Esophagus muscularis mucosa (tissue), 4 donors: ENCODE results near the gene SPOCD1. TPM values are rescaled to one million over a fixed set of nuclear protein-coding genes. Genes with fewer than 3 reads are reported as not detected.

Source experiments
- DNase-seq: peaks from one replicate; pipeline ENCODE4 v3.0.0-alpha.2; 2017; ENCODE audit errors: extremely low spot score
- H3K27ac ChIP-seq, 4 donors: fragments of 200-600 bp; sonication (generic); replicated peaks in 1 of 4; 1 replicate in 3 of 4; 2 replicates in 1 of 4; pipeline ENCODE4 v1.5.1; 2016 to 2019; ENCODE audit warnings: mild to moderate bottlenecking in 1 of 4
- H3K27me3 ChIP-seq, 4 donors: fragments of 200-600 bp; sonication (generic); one replicate each; pipeline versions ENCODE4 v1.5.1 to v1.6.0; 2016 to 2019
- H3K36me3 ChIP-seq, 4 donors: fragments of 200-600 bp; sonication (generic); one replicate each; pipeline ENCODE4 v1.5.1; 2016 to 2019
- H3K4me1 ChIP-seq, 4 donors: fragments of 200-600 bp; sonication (generic); one replicate each; pipeline ENCODE4 v1.5.1; 2016 to 2019
- H3K4me3 ChIP-seq, 4 donors: fragments of 200-600 bp; sonication (generic); 1 replicate in 2 of 4; 2 replicates in 2 of 4; pipeline ENCODE4 v1.5.1; 2016 to 2019; ENCODE audit warnings: mild to moderate bottlenecking in 4 of 4, moderate library complexity in 1 of 4
- H3K9me3 ChIP-seq, 4 donors: fragments of 200-600 bp; sonication (generic); 1 replicate in 3 of 4; 2 replicates in 1 of 4; pipeline ENCODE4 v1.5.1; 2016 to 2019
- EP300 ChIP-seq: sonication (generic); formaldehyde crosslinking; IDR thresholded peaks from one replicate; pipeline ENCODE4 v1.6.1; 2017; ENCODE audit warnings: antibody characterized with exemption
- POLR2A ChIP-seq: fragments of 450-650 bp; IDR thresholded peaks from one replicate; pipeline ENCODE4 v1.6.1; 2017; ENCODE audit warnings: antibody characterized with exemption, moderate library complexity, mild to moderate bottlenecking, low read depth
- POLR2AphosphoS5 ChIP-seq, 2 donors: sonication (generic); formaldehyde crosslinking; IDR thresholded peaks; one replicate each; pipeline ENCODE4 v1.6.1; 2017; ENCODE audit warnings: antibody characterized with exemption in 2 of 2
- WGBS: methylation state at CpG from one replicate; pipeline ENCODE4 v1.1.5; 2018; 5-methylcytosine and 5-hydroxymethylcytosine counted together
- intact Hi-C: fragments of 100-400 bp; cut with DNase I; formaldehyde crosslinking; loops from one replicate; pipeline ENCODE4 v1.15.1; 2023
- total RNA-seq, 4 donors: library from RNA; depleted of rRNA; stranded (reverse); fragments of >200 nt; gene quantifications; one replicate each; pipeline versions ENCODE4 v1.1.0 to v1.2.1, GENCODE V29; 2016
- TF ChIP-seq, protein P1 (sequence below), 3 experiments: fragments of 200-600 bp in 2 of 3; fragments of 450-650 bp in 1 of 3; sonication (generic) in 2 of 3; IDR thresholded peaks; one replicate each; pipeline ENCODE4 v1.5.1; 2017 to 2019; ENCODE audit warnings: antibody characterized with exemption in 3 of 3, mild to moderate bottlenecking in 2 of 3, moderate library complexity in 1 of 3

SPOCD1 gene
- total RNA-seq, 4 donors from 2014 or later = 0.17 to 0.19 (median 0.17) TPM; not detected in 1

DNA sequence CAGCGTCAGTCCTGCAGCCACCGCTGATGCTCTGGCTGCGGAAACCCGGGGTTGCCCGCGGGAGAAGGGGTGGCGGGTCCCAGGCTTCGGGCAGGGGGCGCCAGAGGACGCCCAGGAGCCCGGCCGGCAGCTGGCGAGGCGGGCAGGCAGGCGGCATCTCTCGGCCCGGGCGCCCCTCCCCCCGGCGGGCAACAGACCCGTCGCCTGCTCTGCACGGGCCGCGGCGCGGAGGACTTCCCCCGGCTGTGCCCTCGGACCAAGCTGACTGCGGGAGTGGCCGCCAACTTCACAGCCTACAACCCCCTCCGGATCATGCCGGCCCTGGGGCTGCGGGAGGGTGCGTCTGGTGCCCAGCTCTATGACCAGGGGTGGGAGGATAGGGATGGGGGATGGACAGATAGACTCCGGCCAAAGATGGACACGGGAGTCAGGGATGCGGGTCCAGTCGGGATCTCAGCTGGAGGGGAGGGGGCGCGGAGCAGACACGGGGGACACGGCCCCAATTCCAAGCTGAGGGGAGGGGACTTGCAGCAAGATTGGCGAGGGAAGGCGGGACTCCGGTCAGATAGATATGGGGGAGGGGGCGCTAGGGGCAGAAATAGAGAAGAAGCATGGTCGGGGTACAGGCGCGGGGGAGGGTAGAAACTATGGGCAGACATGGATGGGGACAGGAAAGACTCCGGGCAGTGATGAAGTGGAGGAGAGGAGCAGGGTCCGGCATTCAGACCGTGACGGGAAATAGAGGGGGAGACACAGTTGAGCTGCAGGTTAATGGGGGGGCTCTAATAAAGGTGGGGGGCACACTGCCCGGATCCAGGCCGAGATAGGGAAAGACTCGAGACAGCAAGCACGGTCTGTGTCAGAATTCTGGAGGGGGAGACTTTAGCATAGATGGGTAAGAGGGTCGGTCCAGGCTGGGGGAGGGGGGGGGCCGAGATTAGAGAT lies 52.8 kb downstream of the SPOCD1 start:
- no peaks in the 10 kb centered on the region for H3K9me3 ChIP-seq
- H3K4me3 ChIP-seq = peak overlapping the region; percentile 59 to 66 (median 62)
- peaks cover 38 to 53% (median 44%) of the 10 kb centered on the region in 4 donors for H3K4me1 ChIP-seq
- H3K36me3 ChIP-seq = no peaks in the 10 kb centered on the region
- no peak overlapping the region for H3K27ac ChIP-seq
- TF ChIP-seq, protein P1, sequence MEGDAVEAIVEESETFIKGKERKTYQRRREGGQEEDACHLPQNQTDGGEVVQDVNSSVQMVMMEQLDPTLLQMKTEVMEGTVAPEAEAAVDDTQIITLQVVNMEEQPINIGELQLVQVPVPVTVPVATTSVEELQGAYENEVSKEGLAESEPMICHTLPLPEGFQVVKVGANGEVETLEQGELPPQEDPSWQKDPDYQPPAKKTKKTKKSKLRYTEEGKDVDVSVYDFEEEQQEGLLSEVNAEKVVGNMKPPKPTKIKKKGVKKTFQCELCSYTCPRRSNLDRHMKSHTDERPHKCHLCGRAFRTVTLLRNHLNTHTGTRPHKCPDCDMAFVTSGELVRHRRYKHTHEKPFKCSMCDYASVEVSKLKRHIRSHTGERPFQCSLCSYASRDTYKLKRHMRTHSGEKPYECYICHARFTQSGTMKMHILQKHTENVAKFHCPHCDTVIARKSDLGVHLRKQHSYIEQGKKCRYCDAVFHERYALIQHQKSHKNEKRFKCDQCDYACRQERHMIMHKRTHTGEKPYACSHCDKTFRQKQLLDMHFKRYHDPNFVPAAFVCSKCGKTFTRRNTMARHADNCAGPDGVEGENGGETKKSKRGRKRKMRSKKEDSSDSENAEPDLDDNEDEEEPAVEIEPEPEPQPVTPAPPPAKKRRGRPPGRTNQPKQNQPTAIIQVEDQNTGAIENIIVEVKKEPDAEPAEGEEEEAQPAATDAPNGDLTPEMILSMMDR (IDR thresholded peaks at IDR 0.05) = peak; percentile 70 to 78 (median 72)
- TF ChIP-seq POLR2AphosphoS5 (IDR thresholded peaks at IDR 0.05) = no peak
- DNase-seq = no peak
- H3K27me3 ChIP-seq = peaks cover 0 to 37% (median 16%) of the 10 kb centered on the region in 4 donors
- 2% methylated on average over 29 of the region's 60 CpGs for WGBS
- intact Hi-C loops = loop anchor here (2.0 to 5.0 kb wide), 2 partner anchors 26 to 199 kb away; no protein-coding TSS in a partner anchor

DNA sequence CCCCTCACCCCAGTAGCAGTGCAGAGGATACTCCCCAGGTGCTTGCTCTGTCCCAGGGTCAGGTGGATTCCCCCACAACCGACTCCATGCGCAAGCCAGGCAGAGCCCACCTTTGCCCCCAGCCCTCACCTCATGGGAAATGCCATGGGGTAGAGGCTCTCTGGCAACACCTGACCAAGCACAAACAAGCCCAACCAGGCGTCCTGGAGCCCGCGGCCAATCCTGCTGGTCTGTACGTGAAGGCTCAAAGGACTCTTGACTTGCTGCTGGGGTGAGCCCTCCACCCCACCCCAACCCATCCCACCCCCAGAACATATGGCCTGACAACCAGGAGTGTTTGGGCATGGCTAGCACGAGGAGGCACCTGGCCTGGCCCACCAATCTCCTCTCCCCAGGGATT lies 53.5 kb downstream of the SPOCD1 start:
- Histone ChIP-seq H3K36me3 (no peaks in the 10 kb centered on the region), H3K4me3 (peak overlapping the region; percentile 59 to 66 (median 62)), H3K27me3 (peaks cover 0 to 37% (median 16%) of the 10 kb centered on the region in 4 donors), H3K9me3 (no peaks in the 10 kb centered on the region), H3K4me1 (peaks cover 38 to 53% (median 44%) of the 10 kb centered on the region in 4 donors), H3K27ac (no peak overlapping the region)
- intact Hi-C loops = loop anchor here (2.0 to 5.0 kb wide), 2 partner anchors 26 to 200 kb away; no protein-coding TSS in a partner anchor
- 33% methylated on average over 2 of the region's 7 CpGs for WGBS
- TF ChIP-seq EP300 (no peak), POLR2A (no peak), POLR2AphosphoS5 (IDR thresholded peaks at IDR 0.05) (no peak)
- TF ChIP-seq, protein P1 (IDR thresholded peaks at IDR 0.05) = no peak
- no peak for DNase-seq

DNA sequence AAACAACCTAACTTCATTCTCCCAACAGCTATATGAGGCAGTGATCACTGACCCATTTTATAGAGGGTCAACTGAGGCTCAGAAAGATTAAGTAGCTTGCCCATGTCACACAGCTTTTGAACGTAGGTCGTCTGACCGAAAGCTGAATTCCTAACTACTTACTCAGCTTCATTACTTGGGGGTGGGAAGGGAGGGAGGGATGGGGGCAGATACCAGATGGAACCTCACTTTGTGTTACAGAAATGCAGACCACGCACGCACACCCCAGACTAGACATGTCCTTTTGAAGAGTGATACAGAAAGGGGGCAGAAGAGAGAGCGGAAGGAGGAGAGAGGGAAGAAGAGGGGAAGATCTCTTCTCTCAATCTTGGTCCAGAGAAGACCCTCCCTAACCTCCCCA lies 53.9 kb downstream of the SPOCD1 start:
- Histone ChIP-seq H3K27ac (no peak overlapping the region), H3K4me3 (no peak overlapping the region), H3K9me3 (no peaks in the 10 kb centered on the region), H3K36me3 (no peaks in the 10 kb centered on the region), H3K4me1 (peaks cover 38 to 53% (median 44%) of the 10 kb centered on the region in 4 donors), H3K27me3 (peaks cover 0 to 37% (median 16%) of the 10 kb centered on the region in 4 donors)
- intact Hi-C loops = loop anchor here (2.0 to 5.0 kb wide), 2 partner anchors 27 to 200 kb away; no protein-coding TSS in a partner anchor
- 62% methylated on average over 6 of the region's 6 CpGs for WGBS
- no peak for DNase-seq
- TF ChIP-seq EP300 (no peak), POLR2A (no peak), POLR2AphosphoS5 (IDR thresholded peaks at IDR 0.05) (no peak)
- TF ChIP-seq, protein P1 (IDR thresholded peaks at IDR 0.05) = no peak

DNA sequence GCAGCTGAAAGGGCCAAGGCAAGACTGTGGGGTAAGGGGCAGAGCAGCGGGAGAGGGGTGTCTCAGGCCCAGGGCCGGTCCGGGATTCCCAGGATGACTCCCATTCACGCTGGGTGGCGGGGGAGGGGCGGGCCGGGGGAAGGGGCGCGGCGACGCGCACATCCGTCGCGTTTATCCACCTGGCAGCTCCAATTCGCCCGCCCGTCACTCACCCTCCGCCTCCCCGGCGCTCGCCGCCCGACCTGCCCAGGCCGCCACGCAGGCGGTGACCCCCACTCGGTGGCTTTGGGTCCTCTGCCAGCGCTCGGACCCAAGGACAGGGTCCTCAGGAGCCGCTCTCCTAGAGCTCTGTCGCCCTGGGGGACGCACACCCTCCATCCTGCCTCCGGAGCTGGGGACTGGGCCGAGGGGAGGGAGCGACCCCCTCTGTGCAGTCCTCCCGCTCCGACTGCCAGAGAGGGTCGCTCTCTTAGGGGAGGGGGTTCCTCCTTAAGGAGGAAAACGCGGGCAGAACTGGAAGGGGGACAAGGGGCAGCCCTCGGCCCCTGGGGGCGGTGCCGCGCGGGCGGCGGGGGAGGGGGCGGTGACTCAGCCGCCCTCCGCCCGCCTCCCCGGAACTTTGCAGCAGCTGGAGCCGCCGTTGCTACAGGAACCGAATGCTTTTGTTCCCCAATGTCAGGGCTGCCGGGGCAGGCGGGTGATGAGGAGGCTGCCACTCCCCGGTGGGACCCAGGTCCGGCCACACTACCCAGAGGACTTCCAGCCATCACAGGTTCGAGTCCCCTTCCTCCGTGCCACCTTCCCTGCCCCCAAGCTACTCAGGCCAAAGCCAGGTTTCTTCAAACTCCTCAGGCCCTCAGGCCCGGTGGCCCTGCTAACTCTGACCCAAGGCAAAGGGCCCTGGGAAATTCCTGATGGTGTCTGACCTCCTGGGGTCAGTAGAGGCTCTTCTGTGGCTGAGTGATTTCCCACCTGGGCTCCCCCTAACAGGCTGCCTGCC lies 55.1 kb downstream of the SPOCD1 start:
- peaks cover 0 to 37% (median 16%) of the 10 kb centered on the region in 4 donors for H3K27me3 ChIP-seq
- H3K9me3 ChIP-seq = no peaks in the 10 kb centered on the region
- DNase-seq = no peak
- H3K4me1 ChIP-seq = peaks cover 43 to 56% (median 45%) of the 10 kb centered on the region in 4 donors
- no peaks in the 10 kb centered on the region for H3K36me3 ChIP-seq
- intact Hi-C loops = loop anchor here (5.0 kb wide), 1 partner anchor 202 kb away; no protein-coding TSS in a partner anchor
- TF ChIP-seq POLR2AphosphoS5 (IDR thresholded peaks at IDR 0.05) = no peak
- no peak for TF ChIP-seq EP300
- no peak for TF ChIP-seq POLR2A
- TF ChIP-seq, protein P1 (IDR thresholded peaks at IDR 0.05) = no peak
- H3K4me3 ChIP-seq = peak overlapping the region; percentile 60 to 71 (median 64)
- peak overlapping the region in 2 of 4 donors; percentile 46 to 57 for H3K27ac ChIP-seq
- WGBS = 3% methylated on average over 11 of the region's 63 CpGs
